Colon (tissue), 2 donors: ENCODE data around the gene KLHL17.
"Not testable (repeated sequence)": the region's sequence is repeated elsewhere in the genome, so short reads cannot be mapped to it uniquely, and the experiment has no call there.

Experiments used
- FAIRE-seq: peaks from 2 replicates; lab custom pipeline; 2012; peaks lifted over from hg19 to GRCh38; lab: Jason Lieb, UNC
- donor health status: control.
- donor health status: control.

Gene KLHL17

DNA sequence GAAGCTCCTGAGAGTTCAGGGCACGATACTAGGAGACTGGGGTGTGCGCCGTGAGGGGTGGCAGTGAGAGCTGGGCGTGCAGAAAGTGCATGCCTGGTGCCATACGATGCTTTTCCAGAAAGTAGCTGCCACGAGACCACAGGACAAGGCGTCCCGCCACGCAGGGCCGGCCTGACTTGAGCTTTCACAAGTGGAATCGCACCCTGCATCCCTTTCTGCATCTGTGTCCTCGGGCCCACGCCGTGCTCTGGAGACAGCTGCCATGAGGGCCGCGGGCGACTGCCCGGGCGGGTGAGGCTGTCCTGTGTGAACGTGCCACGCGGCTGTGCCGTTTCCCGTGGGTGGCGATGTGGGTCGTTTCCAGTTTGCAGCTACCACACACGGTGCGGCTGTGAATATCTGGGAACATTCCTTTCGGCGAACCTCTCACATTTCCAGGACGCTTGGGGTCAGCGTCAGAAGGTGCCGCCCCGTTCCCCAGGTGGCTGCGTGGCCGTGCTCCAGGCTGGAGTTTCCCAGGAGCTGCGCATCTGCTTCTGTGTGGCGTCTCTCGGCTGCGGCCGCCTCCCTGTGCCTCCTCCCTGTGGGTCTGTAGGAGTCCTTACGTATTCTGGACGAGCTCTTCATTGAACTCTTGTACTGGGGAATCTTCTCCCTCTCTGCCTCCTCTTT is 22.5 kb downstream of the KLHL17 start:
- no peak for FAIRE-seq

DNA sequence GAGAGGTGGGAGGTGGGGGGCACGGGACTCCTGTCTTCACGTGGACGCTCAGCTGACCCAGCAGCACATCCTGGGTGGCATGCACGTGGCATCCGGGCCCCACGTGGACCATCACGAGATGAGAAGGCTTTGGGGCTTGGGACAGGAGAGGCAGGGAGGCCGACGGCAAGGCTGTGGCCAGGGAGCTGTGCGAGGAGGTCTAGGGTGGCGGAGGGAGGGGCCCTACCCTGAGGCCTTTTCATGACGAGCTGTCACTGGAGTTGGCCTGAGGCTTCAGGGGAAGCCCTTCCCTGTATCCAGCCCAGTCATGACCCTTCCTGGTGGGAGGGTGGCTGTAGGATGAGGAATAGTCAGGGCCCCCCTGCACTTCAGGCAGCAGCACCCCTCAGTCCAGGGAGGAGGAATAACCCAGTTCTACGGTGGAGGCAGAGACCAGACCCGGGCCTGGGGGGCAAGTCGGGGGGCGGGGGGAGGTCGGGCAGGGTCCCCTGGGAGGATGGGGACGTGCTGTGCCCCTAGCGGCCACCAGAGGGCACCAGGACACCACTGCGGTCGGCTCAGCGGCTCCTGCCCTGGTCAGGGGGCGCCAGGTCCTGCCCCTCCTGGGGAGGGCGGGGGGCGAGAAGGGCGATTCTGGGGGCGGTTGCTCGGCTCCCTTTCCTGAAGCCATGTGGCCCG is 23.6 kb downstream of the KLHL17 start:
- FAIRE-seq, result no peak

DNA sequence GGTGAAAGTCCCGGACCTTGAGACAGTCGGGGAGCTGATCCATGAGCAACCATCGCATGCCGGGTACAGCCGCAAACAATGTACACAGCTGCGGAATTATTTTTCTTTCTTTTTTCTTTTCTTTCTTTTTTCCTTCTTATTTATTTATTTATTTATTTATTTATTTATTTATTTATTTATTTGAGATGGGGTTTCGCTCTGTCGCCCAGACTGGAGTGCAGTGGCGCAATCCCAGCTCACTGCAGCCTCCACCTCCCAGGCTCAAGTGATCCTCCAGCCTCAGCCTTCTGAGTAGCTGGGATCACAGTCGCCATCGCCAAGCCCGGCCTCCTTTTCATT is 24.1 kb downstream of the KLHL17 start:
- FAIRE-seq, result no peak

DNA sequence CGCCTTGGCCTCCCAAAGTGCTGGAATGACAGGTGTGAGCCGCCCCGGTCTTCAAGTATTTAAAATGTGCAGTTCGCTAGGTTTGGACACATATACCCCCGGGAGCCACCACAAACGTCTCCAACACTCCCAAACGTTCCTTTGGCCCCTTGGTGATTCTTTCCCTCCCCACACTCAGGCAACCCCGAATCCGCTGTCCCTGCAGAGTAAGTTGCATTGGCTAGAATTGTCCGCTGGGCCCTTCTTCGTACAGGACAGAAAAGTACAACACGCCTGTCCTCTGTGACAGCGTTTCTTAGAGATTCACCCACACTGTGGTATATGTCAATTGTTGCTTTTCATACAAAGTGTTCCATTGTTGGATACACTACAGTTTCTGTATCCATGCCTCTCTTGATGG is 24.7 kb downstream of the KLHL17 start:
- no peak for FAIRE-seq

DNA sequence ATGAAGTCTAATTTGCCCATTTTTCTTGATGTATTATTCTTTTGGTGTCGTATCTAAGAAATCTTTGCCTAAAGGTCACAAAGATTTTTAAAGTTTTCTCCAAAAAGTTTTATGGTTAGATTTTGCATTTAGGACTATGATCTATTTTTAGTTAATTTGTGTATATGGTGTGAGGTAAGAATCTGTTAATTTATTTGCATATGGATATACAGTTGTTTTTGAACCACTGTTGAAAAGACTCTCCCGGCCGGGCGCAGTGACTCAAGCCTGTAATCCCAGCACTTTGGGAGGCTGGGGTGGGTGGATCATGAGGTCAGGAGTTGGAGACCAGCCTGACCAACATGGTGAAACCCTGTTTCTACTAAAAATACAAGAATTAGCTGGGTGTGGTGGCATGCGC is 27.7 kb downstream of the KLHL17 start:
- FAIRE-seq, result not testable (repeated sequence)

DNA sequence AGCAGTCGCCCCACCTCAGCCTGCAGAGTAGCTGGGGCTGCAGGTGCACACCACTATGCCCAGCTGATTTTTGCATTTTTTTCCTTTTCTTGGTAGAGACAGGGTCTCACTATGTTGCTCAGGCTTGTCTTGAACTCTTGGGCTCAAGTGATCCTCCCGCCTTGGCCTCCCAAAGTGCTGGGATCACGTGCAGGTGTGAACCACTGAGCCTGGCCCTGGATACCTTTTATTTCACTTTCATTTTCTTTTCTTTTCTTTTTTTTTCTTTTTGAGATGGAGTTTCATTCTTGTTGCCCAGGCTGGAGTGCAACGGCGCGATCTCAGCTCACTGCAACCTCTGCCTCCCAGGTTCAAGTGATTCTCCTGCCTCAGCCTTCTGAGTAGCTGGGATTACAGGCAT is 30.9 kb downstream of the KLHL17 start:
- FAIRE-seq, result not testable (repeated sequence)

DNA sequence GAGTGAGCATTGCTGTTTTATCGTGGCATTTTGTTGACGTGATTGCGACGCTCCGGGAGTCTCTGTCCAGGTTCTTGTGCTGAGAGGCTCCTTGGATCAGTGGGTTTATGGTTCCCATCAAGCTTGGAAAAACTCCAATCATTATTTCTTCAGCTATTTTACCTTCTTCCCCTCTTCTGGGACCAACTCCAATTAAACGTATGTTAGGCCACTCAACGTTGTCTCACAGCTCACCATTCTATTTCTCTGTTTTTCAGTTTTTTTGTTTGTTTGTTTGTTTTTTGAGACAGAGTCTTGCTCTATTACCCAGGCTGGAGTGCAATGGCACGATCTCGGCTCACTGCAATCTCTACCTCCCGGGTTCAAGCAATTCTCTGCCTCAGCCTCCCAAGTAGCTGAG is 31.5 kb downstream of the KLHL17 start:
- FAIRE-seq, result no peak

DNA sequence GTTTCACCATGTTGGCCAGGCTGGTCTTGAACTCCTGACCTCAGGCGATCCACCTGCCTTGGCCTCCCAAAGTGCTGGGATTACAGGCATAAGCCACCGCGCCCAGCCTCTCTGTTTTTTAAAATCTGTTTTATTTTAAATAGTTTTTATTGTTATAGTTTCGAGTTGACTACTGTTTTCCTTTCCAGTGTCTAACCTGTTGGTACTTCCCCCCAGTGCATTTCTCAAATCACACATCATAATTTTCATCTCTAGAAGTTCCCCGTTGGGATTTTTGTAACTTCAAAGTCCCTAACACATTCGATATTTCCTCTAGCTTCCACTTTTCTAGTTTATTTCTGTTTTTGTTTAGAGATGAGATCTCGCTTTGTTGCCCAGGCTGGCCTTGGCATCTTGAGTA is 32.0 kb downstream of the KLHL17 start:
- no peak for FAIRE-seq

DNA sequence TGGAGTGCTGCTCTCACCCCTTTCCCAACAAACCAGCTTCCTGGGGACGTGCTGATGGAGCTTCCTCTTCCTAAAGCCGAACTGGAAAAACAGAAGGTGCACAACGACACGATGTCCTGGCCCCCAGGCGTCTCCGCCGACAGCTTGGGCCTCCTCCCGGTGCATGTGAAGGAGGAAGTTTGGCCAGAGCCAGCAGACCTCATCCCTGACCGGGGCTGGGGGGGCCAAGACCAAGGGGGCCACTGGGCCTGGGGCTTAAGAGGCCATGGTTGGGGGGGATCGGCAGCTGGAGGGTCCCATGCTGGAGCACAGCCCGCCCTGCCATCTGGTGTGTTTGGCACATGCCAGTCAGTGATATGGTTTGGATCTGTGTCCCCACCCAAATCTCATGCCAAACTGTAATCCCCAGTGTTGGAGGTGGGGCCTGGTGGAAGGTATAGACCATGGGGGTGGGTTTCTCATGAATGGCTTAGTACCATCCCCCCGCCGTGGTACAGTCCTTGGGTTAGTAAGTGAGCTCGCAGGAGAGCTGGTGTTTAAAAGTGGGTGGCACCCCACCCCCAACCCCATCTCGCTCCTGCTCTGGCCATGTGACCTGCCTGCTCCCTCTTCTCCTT is 33.1 kb downstream of the KLHL17 start:
- no peak for FAIRE-seq

DNA sequence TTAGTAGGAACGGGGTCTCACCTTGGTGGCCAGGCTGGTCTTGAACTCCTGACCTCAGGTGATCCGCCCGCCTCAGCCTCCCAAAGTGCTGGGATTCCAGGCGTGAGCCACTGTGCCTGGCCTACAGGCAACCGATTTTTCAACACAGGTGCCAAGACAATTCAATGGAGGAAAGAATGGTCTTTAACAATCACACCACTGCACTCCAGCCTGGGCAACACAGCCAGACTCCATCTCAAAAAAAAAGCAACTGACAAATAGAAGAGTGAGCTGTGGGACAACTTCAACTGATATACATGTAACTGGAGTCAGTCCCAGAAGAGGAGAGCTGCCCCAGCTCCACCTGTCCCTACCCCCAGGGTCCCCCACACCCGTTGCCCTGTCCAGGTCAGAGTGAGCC is 34.2 kb downstream of the KLHL17 start:
- FAIRE-seq, result not testable (repeated sequence)

DNA sequence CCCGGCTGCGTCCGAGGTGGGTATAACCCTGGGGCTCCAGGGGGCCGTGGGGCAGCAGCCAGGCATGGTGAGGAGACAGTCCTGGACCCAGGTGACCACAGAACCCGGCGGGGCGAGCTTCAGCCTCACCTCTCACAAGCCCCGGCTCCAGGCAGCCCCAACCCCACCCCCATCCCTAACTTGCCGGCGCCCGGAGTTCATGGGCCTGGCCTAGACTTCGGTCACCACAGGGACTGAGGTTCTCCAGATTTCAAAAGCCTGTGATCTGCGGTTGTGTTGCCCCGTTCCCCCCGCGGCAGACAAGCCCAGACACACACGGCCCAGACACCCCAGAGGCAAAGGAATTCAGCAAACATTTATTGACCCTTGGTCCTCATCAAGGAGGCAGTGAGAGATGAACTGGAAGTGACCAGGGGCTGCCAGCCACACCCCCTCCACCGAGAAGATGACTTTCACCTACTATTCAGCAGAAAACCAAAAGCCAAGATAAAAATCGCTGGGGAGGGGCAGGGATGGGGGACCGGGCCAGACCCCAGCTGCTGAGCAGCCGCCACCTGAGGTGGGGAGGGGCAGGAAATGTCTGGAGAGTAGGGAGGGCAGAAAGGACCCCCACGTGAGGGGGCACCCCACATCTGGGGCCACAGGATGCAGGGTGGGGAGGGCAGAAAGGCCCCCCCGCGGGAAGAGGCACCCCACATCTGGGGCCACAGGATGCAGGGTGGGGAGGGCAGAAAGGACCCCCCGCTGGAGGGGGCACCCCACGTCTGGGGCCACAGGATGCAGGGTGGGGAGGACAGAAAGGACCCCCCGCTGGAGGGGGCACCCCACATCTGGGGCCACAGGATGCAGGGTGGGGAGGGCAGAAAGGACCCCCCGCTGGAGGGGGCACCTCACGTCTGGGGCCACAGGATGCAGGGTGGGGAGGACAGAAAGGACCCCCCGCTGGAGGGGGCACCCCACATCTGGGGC is 35.6 kb downstream of the KLHL17 start:
- no peak for FAIRE-seq

DNA sequence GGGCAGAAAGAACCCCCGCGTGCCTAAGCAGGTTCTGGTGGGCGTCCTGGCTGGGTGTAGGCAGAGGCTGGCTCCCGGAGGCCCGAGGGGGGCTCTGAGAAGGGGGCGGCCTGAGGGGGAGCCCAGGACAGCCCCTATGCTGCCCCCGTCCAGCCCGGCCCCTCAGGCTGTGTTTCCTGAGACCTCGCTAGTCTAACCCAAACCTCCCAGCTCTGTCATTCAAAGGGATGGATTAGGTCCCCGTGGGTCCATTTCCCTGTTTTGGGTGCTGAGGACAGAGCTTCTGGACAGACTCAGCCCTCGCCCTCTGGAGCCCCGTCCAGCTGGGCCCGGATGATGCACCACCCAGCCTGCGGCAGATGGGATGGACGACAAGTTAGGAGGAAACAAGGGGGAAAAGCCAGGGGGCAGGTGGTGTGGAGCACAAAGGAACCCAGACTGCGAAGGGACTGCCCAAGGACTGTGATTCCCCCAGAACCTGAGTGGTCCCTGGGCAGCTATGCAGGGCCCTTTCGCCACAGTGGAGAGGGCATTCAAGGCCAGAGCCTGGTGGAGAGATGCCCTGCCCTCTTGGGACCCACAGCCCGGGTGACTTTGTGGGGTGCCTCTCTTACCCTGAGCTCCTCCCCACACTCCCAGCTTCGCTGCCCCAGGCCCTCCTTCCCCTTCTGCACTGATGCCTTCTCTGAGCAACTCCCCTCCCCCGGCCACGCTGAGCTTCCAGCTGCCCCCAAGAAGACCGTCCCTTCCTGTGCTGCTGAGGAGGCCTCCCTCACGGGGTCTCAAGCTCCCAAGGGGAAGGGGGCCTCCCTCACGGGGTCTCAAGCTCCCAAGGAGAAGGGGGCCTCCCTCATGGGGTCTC is 36.7 kb downstream of the KLHL17 start:
- no peak for FAIRE-seq

DNA sequence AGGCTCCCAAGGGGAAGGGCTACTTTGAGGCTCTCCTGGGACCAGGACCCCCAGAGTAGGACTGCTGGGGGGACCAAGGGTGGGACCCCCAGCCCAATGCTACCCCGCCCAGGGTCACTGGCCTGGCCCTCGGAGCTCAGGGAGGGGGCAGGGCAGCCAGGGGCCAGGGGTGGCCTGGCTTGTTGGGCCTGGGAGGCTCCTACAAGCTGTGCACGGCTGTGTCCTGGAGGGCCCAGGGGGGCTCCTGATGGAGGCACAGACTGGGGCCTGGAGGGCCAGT is 37.3 kb downstream of the KLHL17 start:
- no peak for FAIRE-seq

DNA sequence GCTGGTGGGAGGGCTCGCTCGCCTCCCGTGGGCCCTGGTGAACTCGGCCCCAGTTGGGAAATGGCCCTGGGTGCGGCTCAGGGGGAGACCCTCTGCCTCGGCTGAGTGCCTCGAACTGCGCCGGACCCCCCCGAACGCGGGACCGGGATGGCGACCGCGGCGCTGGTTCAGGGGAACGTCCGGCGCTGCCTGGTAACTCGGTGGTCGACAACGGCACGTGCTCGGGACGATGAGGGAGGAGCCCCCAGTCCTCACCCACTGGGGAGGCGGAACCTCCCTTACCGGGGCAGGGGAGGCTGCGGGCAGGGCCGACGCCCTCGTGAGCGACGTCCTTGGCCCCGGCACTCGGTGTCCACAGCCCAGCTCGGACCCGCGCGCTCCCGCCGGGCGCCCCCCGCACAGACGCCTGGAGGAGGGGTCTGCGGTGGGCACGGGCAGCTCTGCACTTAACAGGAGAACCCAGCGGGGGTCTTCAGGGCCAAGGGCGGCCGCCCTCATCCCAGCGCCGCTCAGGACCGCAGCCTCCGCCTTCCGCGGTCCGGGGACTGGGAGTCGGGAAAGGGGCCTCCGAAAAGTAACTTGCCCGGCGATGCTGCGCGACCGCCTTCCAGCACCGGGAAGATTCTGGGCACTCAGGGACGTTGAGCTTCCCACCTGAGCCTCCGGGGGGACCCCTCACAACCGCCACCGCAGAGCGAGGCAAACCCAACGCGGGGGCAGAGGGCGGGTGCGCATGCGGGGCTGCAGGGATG is 37.8 kb downstream of the KLHL17 start:
- no peak for FAIRE-seq

DNA sequence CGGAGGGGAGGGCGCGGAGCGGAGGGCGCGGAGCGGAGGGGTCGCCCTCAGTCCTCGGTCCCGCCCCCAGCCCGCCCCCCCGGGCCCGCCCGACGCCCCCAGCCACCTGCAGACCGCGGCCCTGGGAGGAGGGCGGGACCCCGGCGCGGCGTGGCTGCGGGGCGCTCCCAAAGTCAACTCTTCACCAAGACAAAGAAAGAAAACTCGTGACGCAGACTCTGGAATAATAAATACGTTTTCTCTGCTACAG is 38.3 kb downstream of the KLHL17 start:
- FAIRE-seq, result no peak

DNA sequence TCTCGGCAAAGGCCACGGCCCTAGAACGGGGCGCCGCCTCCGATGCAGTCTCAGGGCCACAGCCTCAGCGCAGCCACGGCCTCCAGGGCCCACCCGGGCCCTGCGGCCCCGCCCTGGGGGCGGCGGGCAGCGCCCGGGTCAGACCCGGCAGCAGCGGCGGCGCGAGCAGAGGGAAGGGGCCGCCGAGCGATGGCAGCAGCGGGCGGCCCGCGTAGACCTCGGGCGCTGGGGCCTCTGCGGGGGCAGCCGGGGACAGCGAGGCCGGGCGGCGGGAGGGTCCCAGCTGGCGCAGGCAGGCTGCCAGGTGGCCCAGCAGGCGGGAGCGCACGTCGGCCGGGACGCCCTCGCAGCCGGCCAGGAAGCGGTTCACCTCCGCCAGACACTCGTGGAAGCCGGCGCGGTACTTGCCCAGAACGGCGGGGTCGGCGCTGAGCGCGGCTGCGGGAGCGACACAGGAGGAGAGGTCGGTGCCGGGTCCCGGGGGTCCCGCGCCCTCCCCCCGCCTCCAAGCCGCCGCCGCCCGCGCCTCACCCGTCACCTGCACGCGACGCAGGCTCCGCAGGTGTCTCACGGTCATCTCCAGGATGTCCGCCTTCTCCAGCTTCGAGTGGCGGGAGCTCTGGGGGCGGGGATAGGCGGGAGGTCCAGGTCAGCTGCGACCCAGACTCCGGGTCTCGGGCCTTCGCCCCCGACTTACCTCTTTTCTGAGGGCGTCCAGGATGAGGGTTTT is 38.8 kb downstream of the KLHL17 start:
- FAIRE-seq, result no peak

DNA sequence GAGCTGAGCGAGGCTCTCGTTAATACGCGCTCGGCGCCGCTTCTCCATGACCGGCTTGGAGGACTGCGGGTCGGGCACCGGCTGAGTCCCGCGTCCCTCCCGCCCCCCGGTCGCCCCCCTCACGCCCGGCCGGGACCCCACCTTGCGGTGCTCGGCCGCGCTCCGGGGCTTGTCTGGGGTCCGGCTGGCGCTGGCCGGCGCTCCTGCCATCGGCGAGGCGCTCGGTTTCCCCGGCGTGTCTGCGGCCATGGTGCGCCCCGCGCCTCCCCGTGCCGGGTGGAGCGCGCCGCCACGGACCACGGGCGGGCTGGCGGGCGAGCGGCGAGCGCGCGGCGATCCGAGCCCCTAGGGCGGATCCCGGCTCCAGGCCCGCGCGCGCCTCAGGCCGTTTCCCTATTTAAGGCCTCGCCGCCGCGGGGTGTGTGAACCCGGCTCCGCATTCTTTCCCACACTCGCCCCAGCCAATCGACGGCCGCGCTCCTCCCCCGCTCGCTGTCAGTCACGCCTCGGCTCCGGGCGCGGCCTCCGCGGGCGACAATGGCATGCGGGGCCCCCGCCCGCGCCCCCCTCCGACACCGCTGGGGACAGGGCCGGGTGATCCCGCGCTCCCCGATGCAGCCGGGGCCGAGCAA is 39.5 kb downstream of the KLHL17 start, which contains the start of gene HES4:
Gene HES4, minus strand, starts transcription at position 373 of the 632 bp plus-strand sequence. Its CDS starts 124 bp downstream, at position 249.
- FAIRE-seq, result no peak

DNA sequence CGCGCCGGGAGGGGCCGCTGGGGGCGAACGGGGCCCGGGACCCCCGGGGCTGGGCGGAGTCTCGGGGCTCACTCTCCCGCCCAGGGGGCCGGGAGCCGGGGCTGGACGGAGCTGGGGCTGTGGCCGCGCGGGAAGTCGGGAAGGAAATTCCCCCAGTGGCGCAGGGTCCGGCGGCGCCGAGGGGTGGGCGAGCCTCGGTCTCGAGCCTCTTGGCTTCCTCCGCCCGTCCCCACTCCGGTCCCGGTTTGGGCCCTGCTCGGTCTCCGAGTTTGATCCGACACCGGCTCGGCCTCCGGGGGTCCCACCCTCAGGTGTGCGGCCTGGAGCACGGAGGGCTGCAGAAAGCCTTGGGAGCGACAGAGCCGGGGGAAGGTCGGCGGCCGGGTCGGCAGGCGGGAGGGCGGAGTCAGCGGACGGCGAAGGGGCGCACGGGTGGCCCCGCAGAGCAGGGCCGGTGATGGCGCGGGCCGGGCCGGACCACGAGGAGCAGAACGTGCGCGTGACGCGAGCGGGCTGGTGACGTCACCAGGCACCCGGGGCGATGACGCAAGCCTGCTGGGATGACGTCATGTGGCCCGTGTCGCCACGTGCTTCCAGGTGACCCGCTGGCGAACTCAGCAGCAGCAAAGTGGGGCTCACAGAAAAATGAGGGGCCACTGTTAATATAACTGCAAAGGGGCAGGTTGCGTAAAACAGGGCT is 40.1 kb downstream of the KLHL17 start:
- no peak for FAIRE-seq

DNA sequence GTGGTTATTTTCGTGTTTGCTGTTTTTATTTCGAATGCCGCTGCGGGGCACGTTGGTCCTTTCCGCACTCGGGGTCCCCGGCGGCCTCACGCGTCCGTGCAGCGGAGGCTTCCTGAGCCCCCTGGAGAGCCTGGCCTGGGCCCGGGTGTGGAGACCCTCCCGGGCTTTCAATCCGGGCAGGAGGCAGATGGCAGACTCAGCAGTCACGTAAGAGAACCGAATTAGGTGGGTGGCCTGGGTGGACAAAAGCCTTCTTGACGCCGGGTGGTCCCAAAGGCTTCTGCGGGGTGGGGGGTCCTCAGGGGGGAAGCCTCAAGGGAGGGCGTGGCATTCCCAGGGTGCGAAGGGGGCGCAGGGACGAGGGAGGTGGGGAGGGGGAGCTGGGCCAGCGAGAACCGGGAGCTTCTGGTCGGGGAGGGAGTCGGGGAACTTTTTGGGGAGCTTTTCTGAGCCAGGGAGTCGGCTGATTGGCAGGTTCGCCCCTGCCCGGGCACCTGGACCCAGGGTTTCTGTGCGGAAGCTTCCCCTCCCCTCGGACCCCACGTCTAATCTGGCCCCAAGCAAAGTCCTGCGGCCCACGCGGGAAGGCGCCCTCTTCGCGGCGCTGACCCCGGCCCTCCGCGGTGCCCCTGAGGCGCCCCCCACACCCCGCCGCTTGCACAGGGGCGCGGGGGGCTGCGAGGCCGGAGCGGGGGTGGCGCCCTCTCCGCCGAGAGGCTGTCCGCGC is 40.8 kb downstream of the KLHL17 start:
- FAIRE-seq, result no peak
